CD4-positive, alpha-beta T cell treated with Interleukin-6 for 4 hours (primary cell): ENCODE data around the gene B3GNT2.
"Not testable (repeated sequence)": the region's sequence is repeated elsewhere in the genome, so short reads cannot be mapped to it uniquely, and the experiment has no call there.

Experiments
- DNase-seq: peaks from one replicate; pipeline ENCODE4 v3.0.0-alpha.2; 2020; ENCODE audit warnings: mixed read lengths

B3GNT2 gene

GRCh38 chr2:62248226-62248625 is 52.3 kb downstream of the B3GNT2 start:
- no peak for DNase-seq

GRCh38 chr2:62250239-62250638 is 54.3 kb downstream of the B3GNT2 start:
- no peak for DNase-seq

GRCh38 chr2:62254424-62255266 is 58.7 kb downstream of the B3GNT2 start:
- DNase-seq, result no peak

GRCh38 chr2:62257466-62257865 is 61.6 kb downstream of the B3GNT2 start:
- no peak for DNase-seq

- DNase-seq, result no peak
Observed at GRCh38 chr2:62263076-62263715, 67.3 kb downstream of the B3GNT2 start.

- no peak for DNase-seq
Observed at GRCh38 chr2:62264186-62264585, 68.3 kb downstream of the B3GNT2 start.

GRCh38 chr2:62265106-62265505 is 69.2 kb downstream of the B3GNT2 start:
- DNase-seq, result no peak

- no peak for DNase-seq
Observed at GRCh38 chr2:62266433-62267038, 70.6 kb downstream of the B3GNT2 start.

GRCh38 chr2:62267696-62268095 is 71.8 kb downstream of the B3GNT2 start:
- no peak for DNase-seq

- DNase-seq, result not testable (repeated sequence)
Observed at GRCh38 chr2:62268681-62269188, 72.8 kb downstream of the B3GNT2 start.

GRCh38 chr2:62270728-62271127 is 74.8 kb downstream of the B3GNT2 start:
- no peak for DNase-seq
